HEK293 (cell line): ENCODE measurements around the gene HSPG2.

ENCODE experiments used
- CTCF ChIP-seq: fragments of 450-650 bp; formaldehyde crosslinking; IDR thresholded peaks from 2 replicates; pipeline ENCODE4 v1.5.1; 2016; ENCODE audit warnings: missing biosample characterization, missing genetic modification characterization
- GLIS2 ChIP-seq: fragments of 450-650 bp; formaldehyde crosslinking; IDR thresholded peaks from 2 replicates; pipeline ENCODE4 v1.5.1; 2016; ENCODE audit warnings: missing biosample characterization, missing genetic modification characterization
- REST ChIP-seq: fragments of 450-650 bp; formaldehyde crosslinking; IDR thresholded peaks from 2 replicates; pipeline ENCODE4 v1.5.1; 2016; ENCODE audit warnings: missing biosample characterization, missing genetic modification characterization
- ZBTB1 ChIP-seq: fragments of 450-650 bp; formaldehyde crosslinking; IDR thresholded peaks from 2 replicates; pipeline ENCODE4 v1.5.1; 2016; ENCODE audit warnings: missing biosample characterization, missing genetic modification characterization
- ZNF18 ChIP-seq: fragments of 450-650 bp; formaldehyde crosslinking; IDR thresholded peaks from 2 replicates; pipeline ENCODE4 v1.5.1; 2016; ENCODE audit warnings: missing biosample characterization, missing genetic modification characterization
- ZNF324 ChIP-seq: fragments of 450-650 bp; formaldehyde crosslinking; IDR thresholded peaks from 2 replicates; pipeline ENCODE4 v1.5.1; 2016; ENCODE audit warnings: missing biosample characterization, missing genetic modification characterization
- ZNF561 ChIP-seq: fragments of 450-650 bp; IDR thresholded peaks from 2 replicates; pipeline ENCODE4 v1.5.1; 2018; ENCODE audit warnings: missing biosample characterization, missing genetic modification characterization, borderline replicate concordance
- ZNF585B ChIP-seq: fragments of 450-650 bp; formaldehyde crosslinking; IDR thresholded peaks from 2 replicates; pipeline ENCODE4 v1.5.1; 2016; ENCODE audit warnings: missing biosample characterization, missing genetic modification characterization
- ZNF639 ChIP-seq: fragments of 450-650 bp; formaldehyde crosslinking; IDR thresholded peaks from 2 replicates; pipeline ENCODE4 v1.5.1; 2016; ENCODE audit warnings: missing biosample characterization, missing genetic modification characterization

- TF ChIP-seq ZNF585B (tag by site-specific recombination) (no peak), ZNF324 (tag by site-specific recombination) (no peak), ZNF639 (tag by site-specific recombination) (no peak), ZBTB1 (tag by site-specific recombination) (no peak), CTCF (tag by site-specific recombination) (no peak), REST (no peak), ZNF561 (tag by site-specific recombination) (no peak), GLIS2 (no peak), ZNF18 (tag by site-specific recombination) (no peak)
These were observed 68.1 kb downstream of the HSPG2 start for GRCh38 chr1:21868941-21869454.
